ENCODE measurements around the gene ZNF512B.

GRCh38 chr20:63934271-63935068 lies 35.3 kb downstream of the ZNF512B start:
- no peak for TF ChIP-seq TCF7L2 (IDR thresholded peaks at IDR 0.05; ENCODE audit: borderline replicate concordance, low read depth, low read length)
- TF ChIP-seq, protein P1, sequence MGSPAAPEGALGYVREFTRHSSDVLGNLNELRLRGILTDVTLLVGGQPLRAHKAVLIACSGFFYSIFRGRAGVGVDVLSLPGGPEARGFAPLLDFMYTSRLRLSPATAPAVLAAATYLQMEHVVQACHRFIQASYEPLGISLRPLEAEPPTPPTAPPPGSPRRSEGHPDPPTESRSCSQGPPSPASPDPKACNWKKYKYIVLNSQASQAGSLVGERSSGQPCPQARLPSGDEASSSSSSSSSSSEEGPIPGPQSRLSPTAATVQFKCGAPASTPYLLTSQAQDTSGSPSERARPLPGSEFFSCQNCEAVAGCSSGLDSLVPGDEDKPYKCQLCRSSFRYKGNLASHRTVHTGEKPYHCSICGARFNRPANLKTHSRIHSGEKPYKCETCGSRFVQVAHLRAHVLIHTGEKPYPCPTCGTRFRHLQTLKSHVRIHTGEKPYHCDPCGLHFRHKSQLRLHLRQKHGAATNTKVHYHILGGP (tag by site-specific recombination; IDR thresholded peaks at IDR 0.05) = no peak

All from HEK293 (cell line).